GM12878 (cell line): ENCODE results near the gene MCM3. TPM values are rescaled to one million over a fixed set of nuclear protein-coding genes. Genes with fewer than 3 reads are reported as not detected.

Experiments
- BMI1 ChIP-seq: fragments of 450-650 bp; IDR thresholded peaks from 2 replicates; pipeline ENCODE4 v1.6.1; 2016; ENCODE audit warnings: mild to moderate bottlenecking, moderate library complexity, borderline replicate concordance
- CBX3 ChIP-seq: fragments of 200-600 bp; sonication (generic); IDR thresholded peaks from 2 replicates; pipeline ENCODE4 v1.6.1; 2016; ENCODE audit warnings: low read depth, borderline replicate concordance
- CBX5 ChIP-seq: sonication (generic); IDR thresholded peaks from 2 replicates; pipeline ENCODE4 v1.6.1; 2016; ENCODE audit warnings: low read depth, moderate library complexity, mild to moderate bottlenecking, inconsistent platforms
- GATAD2B ChIP-seq: fragments of 450-650 bp; conservative IDR thresholded peaks from 2 replicates; pipeline ENCODE4 v1.6.1; 2017; ENCODE audit warnings: low read depth, mild to moderate bottlenecking, moderate library complexity
- JUND ChIP-seq: IDR thresholded peaks from 2 replicates; pipeline ENCODE4 v1.6.1; 2012; ENCODE audit warnings: low read depth, mild to moderate bottlenecking, low read length, improper control_type of control experiment, moderate library complexity
- MEF2A ChIP-seq: IDR thresholded peaks from 2 replicates; pipeline ENCODE4 v1.6.1; 2011; ENCODE audit warnings: low read depth, mild to moderate bottlenecking, low read length, moderate library complexity; ENCODE audit not compliant: insufficient read depth
- MTA2 ChIP-seq: fragments of 450-650 bp; IDR thresholded peaks from 2 replicates; pipeline ENCODE4 v1.6.1; 2016; ENCODE audit warnings: low read depth, mild to moderate bottlenecking, moderate library complexity
- MTA3 ChIP-seq: IDR thresholded peaks from 2 replicates; pipeline ENCODE4 v1.6.1; 2012; ENCODE audit warnings: low read length, inconsistent platforms, borderline replicate concordance
- MYC ChIP-seq: IDR thresholded peaks from 2 replicates; pipeline ENCODE4 v1.6.1; 2011; ENCODE audit warnings: mild to moderate bottlenecking, low read length, moderate library complexity, inconsistent platforms; ENCODE audit not compliant: insufficient read depth, insufficient replicate concordance, insufficient read length, severe bottlenecking
- NFIC ChIP-seq: IDR thresholded peaks from 2 replicates; pipeline ENCODE4 v1.6.1; 2012; ENCODE audit warnings: low read depth, mild to moderate bottlenecking, inconsistent platforms, low read length, moderate library complexity
- NFYB ChIP-seq: IDR thresholded peaks from 2 replicates; pipeline ENCODE4 v1.6.1; 2011; ENCODE audit warnings: low read depth, mild to moderate bottlenecking, low read length, improper control_type of control experiment, moderate library complexity; ENCODE audit not compliant: insufficient read depth
- RAD51 ChIP-seq: fragments of 450-650 bp; IDR thresholded peaks from 2 replicates; pipeline ENCODE4 v1.6.1; 2016; ENCODE audit warnings: moderate library complexity, mild to moderate bottlenecking, inconsistent platforms
- SMAD5 ChIP-seq: IDR thresholded peaks from 2 replicates; pipeline ENCODE4 v1.6.1; 2016; ENCODE audit warnings: antibody characterized with exemption, low read depth
- SMARCA5 ChIP-seq: fragments of 450-650 bp; IDR thresholded peaks from 2 replicates; pipeline ENCODE4 v1.6.1; 2017; ENCODE audit warnings: mild to moderate bottlenecking
- SRF ChIP-seq, 2 experiments: IDR thresholded peaks; 2 replicates each; pipeline ENCODE4 v1.6.1; 2011; ENCODE audit warnings: low read depth in 2 of 2, low read length in 2 of 2, mild to moderate bottlenecking in 1 of 2, moderate library complexity in 1 of 2
- TCF12 ChIP-seq: IDR thresholded peaks from 2 replicates; pipeline ENCODE4 v1.6.1; 2011; ENCODE audit warnings: low read depth, mild to moderate bottlenecking, low read length
- USF1 ChIP-seq: IDR thresholded peaks from 2 replicates; pipeline ENCODE4 v1.6.1; 2011; ENCODE audit warnings: borderline replicate concordance, low read depth, mild to moderate bottlenecking, moderate library complexity, mixed read lengths, low read length; ENCODE audit not compliant: insufficient read depth; ENCODE audit errors: extremely low read length
- ZNF24 ChIP-seq: fragments of 450-650 bp; IDR thresholded peaks from 2 replicates; pipeline ENCODE4 v1.6.1; 2017; ENCODE audit warnings: antibody characterized with exemption, mild to moderate bottlenecking
- ZNF687 ChIP-seq: fragments of 450-650 bp; IDR thresholded peaks from 2 replicates; pipeline ENCODE4 v1.6.1; 2017; ENCODE audit warnings: mild to moderate bottlenecking, moderate library complexity
- polyA plus RNA-seq, 11 experiments: library from polyadenylated mRNA; depleted of rRNA in 4 of 11; unstranded in 6 of 11; stranded (reverse) in 5 of 11; fragments of >200 nt; fragmentation: Nextera tagmentation in 4 of 11; fragmentation: Illumina TruSeq in 1 of 11; extraction: Ambion mirVana in 4 of 11; extraction: Trizol in 1 of 11; gene quantifications; 1 replicate in 1 of 11; 2 replicates in 10 of 11; pipeline versions ENCODE4 v1.2.1 to v1.2.3, GENCODE V29; 2011 to 2016; ENCODE audit warnings: inconsistent platforms in 2 of 11, missing spikeins in 2 of 11, low read depth in 1 of 11
- total RNA-seq, 4 experiments: library from RNA; depleted of rRNA in 3 of 4; stranded (reverse); fragments of >200 nt in 3 of 4; fragmentation: Illumina TruSeq in 1 of 4; extraction: Trizol in 1 of 4; gene quantifications; 2 replicates each; pipeline versions ENCODE4 v1.2.1 to v1.2.3, GENCODE V29; 2013 to 2021
- TF ChIP-seq, protein P1 (sequence below): fragments of 450-650 bp; IDR thresholded peaks from 2 replicates; pipeline ENCODE4 v1.6.1; 2017; ENCODE audit warnings: mild to moderate bottlenecking, moderate library complexity
- TF ChIP-seq, protein P2 (sequence below): IDR thresholded peaks from 2 replicates; pipeline ENCODE4 v1.6.1; 2012; ENCODE audit warnings: low read depth, low read length, improper control_type of control experiment

The MCM3 gene
- total and polyA plus RNA-seq, 10 of the 15 experiments (the other 5 are each of a cell fraction or from before 2014, with no cell fraction given), result 74.1 to 265 (median 214) TPM

- TF ChIP-seq ZNF687 (no peak), GATAD2B (peak; percentile 76), TCF12 (peak; percentile 90), ZNF24 (no peak), BMI1 (0 out of 2 replicates have a peak, but pooled peaks have one; percentile 53), CBX5 (peak; percentile 89; the same call in 1 of the 2 replicates), MEF2A (peak; percentile 76; the same call in 1 of the 2 replicates), NFYB (no peak), USF1 (no peak), NFIC (peak; percentile 93), MTA2 (peak; percentile 89), RAD51 (no peak; the same call in 1 of the 2 replicates), MTA3 (peak; percentile 82; the same call in 1 of the 2 replicates), SMAD5 (no peak), CBX3 (no peak), MYC (no peak), SRF (IDR thresholded peaks at IDR 0.05; ENCODE audit: low read depth in 2 of 2, low read length in 2 of 2) (peak in 1 of 2 experiments; percentile 67; a peak in 1 of 4 replicates), JUND (peak; percentile 91), SMARCA5 (no peak)
- TF ChIP-seq, protein P1, sequence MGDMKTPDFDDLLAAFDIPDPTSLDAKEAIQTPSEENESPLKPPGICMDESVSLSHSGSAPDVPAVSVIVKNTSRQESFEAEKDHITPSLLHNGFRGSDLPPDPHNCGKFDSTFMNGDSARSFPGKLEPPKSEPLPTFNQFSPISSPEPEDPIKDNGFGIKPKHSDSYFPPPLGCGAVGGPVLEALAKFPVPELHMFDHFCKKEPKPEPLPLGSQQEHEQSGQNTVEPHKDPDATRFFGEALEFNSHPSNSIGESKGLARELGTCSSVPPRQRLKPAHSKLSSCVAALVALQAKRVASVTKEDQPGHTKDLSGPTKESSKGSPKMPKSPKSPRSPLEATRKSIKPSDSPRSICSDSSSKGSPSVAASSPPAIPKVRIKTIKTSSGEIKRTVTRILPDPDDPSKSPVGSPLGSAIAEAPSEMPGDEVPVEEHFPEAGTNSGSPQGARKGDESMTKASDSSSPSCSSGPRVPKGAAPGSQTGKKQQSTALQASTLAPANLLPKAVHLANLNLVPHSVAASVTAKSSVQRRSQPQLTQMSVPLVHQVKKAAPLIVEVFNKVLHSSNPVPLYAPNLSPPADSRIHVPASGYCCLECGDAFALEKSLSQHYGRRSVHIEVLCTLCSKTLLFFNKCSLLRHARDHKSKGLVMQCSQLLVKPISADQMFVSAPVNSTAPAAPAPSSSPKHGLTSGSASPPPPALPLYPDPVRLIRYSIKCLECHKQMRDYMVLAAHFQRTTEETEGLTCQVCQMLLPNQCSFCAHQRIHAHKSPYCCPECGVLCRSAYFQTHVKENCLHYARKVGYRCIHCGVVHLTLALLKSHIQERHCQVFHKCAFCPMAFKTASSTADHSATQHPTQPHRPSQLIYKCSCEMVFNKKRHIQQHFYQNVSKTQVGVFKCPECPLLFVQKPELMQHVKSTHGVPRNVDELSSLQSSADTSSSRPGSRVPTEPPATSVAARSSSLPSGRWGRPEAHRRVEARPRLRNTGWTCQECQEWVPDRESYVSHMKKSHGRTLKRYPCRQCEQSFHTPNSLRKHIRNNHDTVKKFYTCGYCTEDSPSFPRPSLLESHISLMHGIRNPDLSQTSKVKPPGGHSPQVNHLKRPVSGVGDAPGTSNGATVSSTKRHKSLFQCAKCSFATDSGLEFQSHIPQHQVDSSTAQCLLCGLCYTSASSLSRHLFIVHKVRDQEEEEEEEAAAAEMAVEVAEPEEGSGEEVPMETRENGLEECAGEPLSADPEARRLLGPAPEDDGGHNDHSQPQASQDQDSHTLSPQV, result no peak
- TF ChIP-seq, protein P2, sequence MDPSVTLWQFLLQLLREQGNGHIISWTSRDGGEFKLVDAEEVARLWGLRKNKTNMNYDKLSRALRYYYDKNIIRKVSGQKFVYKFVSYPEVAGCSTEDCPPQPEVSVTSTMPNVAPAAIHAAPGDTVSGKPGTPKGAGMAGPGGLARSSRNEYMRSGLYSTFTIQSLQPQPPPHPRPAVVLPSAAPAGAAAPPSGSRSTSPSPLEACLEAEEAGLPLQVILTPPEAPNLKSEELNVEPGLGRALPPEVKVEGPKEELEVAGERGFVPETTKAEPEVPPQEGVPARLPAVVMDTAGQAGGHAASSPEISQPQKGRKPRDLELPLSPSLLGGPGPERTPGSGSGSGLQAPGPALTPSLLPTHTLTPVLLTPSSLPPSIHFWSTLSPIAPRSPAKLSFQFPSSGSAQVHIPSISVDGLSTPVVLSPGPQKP, result no peak; the same call in 1 of the 2 replicates
These were observed 57.0 kb downstream of the MCM3 start (continued) for GRCh38 chr6:52227495-52227894.
